Measurements from ENCODE around the gene SLC16A8.

DNA sequence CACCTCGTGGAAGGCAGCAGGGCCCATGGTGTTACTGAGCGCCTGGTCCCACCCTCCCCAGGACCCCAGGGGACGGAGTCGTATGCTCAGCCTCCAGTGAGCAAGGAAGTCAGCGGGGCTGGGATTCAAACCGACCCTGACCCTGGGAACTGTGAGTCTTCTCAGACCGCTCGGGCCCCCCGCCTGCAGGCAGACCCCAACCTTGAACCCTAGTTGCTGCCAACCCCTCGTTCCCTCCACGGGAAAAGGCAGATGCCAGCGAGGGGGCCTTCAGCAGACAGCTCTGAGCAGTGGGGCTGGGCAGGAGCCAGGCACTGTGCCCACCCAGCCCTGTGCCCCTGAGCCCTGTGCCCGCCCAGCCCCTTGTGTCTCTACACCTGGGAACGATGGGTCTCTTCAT, 6.4 kb downstream of the SLC16A8 start:
- TF ChIP-seq EZH2 (IDR thresholded peaks at IDR 0.05) (no peak), POLR2AphosphoS5 (IDR thresholded peaks at IDR 0.05; ENCODE audit: borderline replicate concordance, low read depth, low read length) (no peak), FOXP2 (optimal IDR thresholded peaks at IDR 0.05; ENCODE audit: control extremely low read depth, extremely low read length, insufficient read depth) (no peak)
